Measurements from ENCODE around the gene LRRC3C. TPM values are rescaled to one million over a fixed set of nuclear protein-coding genes. Genes with fewer than 3 reads are reported as not detected.
A peak's percentile ranks its signal among the peaks of the same experiment; 100 is the strongest.

LRRC3C gene
- total and polyA plus RNA-seq, 12 donors, result not detected

- H3K36me3 ChIP-seq, result peaks cover 0 to 46% (median 5%) of the 10 kb centered on the region in 9 donors
- H3K27ac ChIP-seq, result no peak overlapping the region
- no peak overlapping the region for H3K4me3 ChIP-seq
- TF ChIP-seq CTCF (IDR thresholded peaks at IDR 0.05), result no peak
- no peaks in the 10 kb centered on the region for H3K27me3 ChIP-seq
- ATAC-seq (no peak), DNase-seq (no peak)
- 86 to 93% methylated on average over 4 of the region's 4 CpGs for WGBS, 2 donors
- H3K4me1 ChIP-seq, result peaks cover 0 to 6% (median 0%) of the 10 kb centered on the region in 9 donors
- no peaks in the 10 kb centered on the region for H3K9me3 ChIP-seq
- intact Hi-C loops (cut with DNase I), result no loop called here
These were observed 12.0 kb upstream of the LRRC3C start for GRCh38 chr17:39915559-39915958.

GRCh38 chr17:39916918-39917317 lies 10.6 kb upstream of the LRRC3C start:
- Histone ChIP-seq H3K4me3 (no peak overlapping the region), H3K4me1 (peaks cover 0 to 13% (median 0%) of the 10 kb centered on the region in 9 donors), H3K27me3 (no peaks in the 10 kb centered on the region), H3K9me3 (no peaks in the 10 kb centered on the region), H3K36me3 (peaks cover 0 to 47% (median 11%) of the 10 kb centered on the region in 9 donors), H3K27ac (no peak overlapping the region)
- 83 to 86% methylated on average over 7 of the region's 7 CpGs for WGBS, 2 donors
- no peak for ATAC-seq
- intact Hi-C loops (cut with DNase I), result no loop called here
- TF ChIP-seq CTCF (IDR thresholded peaks at IDR 0.05), result peak in 2 of 9 donors; percentile 18 to 24
- DNase-seq, result no peak

GRCh38 chr17:39919087-39919683 lies 8.3 kb upstream of the LRRC3C start:
- peaks cover 0 to 35% (median 6%) of the 10 kb centered on the region in 9 donors for H3K4me1 ChIP-seq
- H3K27ac ChIP-seq, result no peak overlapping the region
- no peak for TF ChIP-seq CTCF (IDR thresholded peaks at IDR 0.05)
- intact Hi-C loops (cut with DNase I), result no loop called here
- no peak for DNase-seq
- WGBS, 2 donors, result 94 to 95% methylated on average over 9 of the region's 9 CpGs
- peaks cover 0 to 57% (median 26%) of the 10 kb centered on the region in 9 donors for H3K36me3 ChIP-seq
- no peaks in the 10 kb centered on the region for H3K27me3 ChIP-seq
- no peak for ATAC-seq
- no peaks in the 10 kb centered on the region for H3K9me3 ChIP-seq
- H3K4me3 ChIP-seq, result no peak overlapping the region

- peaks cover 0 to 56% (median 26%) of the 10 kb centered on the region in 9 donors for H3K36me3 ChIP-seq
- H3K4me3 ChIP-seq, result no peak overlapping the region
- TF ChIP-seq CTCF (IDR thresholded peaks at IDR 0.05), result no peak
- intact Hi-C loops (cut with DNase I), result loop anchor here in 2 of 10 donors (5.0 kb wide), 2 partner anchors 37 to 42 kb away; partner anchors contain the start of gene GSDMA (in 1 of the 2)
- peaks cover 3 to 48% (median 19%) of the 10 kb centered on the region in 9 donors for H3K4me1 ChIP-seq
- WGBS, 2 donors, result 73 to 76% methylated on average over 19 of the region's 19 CpGs
- no peaks in the 10 kb centered on the region for H3K27me3 ChIP-seq
- no peaks in the 10 kb centered on the region for H3K9me3 ChIP-seq
- ATAC-seq (no peak), DNase-seq (no peak)
- H3K27ac ChIP-seq, result peak overlapping the region in 1 of 10 donors; percentile 0
These were observed 7.0 kb upstream of the LRRC3C start for GRCh38 chr17:39920218-39921210.
